ENCODE measurements around the gene LIG3. TPM values are rescaled to one million over a fixed set of nuclear protein-coding genes. Genes with fewer than 3 reads are reported as not detected.
"Not testable (repeated sequence)": the region's sequence is repeated elsewhere in the genome, so short reads cannot be mapped to it uniquely, and the experiment has no call there.

LIG3 gene
- 10 to 100 TPM in 1 of 3 donors, 1 to 10 TPM in 2; 7.3 to 11.5 (median 8.0) TPM for polyA plus RNA-seq

- peak within 1 kb of the TSS; percentile 90 for H3K27ac ChIP-seq (ENCODE audit: low read depth, low read length)
- WGBS, 3 donors: 0% methylated on average over 36 to 39 of the region's 39 CpGs
Observed at GRCh38 chr17:34980353-34980680, at the start of gene LIG3. Gene LIG3, plus strand, starts transcription at chr17:34980512. Its CDS starts 2,494 bp downstream, at chr17:34983006.

- not testable (repeated sequence) for H3K27ac ChIP-seq (ENCODE audit: low read depth, low read length)
- 89 to 95% (median 94%) methylated on average over 4 of the region's 4 CpGs for WGBS, 3 donors
Observed at GRCh38 chr17:34950780-34951179, 29.5 kb upstream of the LIG3 start.

DNA sequence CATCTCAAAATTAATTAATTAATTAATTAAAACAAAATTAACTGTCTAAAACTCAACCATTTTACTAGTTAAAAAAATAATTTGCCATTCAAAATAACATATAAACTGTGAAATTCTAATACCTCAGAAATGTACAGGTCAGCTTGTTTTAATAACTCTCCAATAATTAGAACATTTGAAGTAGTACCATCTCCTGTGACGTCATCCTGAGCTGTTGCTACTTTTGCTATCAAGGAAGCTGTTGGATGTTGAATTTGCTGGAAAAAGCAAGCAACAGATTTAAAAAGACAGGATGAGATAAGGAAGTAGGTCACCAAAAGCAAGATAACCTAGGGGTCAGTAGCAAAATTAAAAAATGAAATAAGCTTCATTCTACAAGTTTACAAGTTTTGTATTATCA is 21.9 kb upstream of the LIG3 start:
- 68 to 79% (median 75%) methylated on average over 1 of the region's 1 CpG for WGBS, 3 donors
- no peak overlapping the region for H3K27ac ChIP-seq (ENCODE audit: low read depth, low read length)

GRCh38 chr17:34961093-34961911 is 19.0 kb upstream of the LIG3 start, which contains the start of the genes CCT6B and ZNF830:
Gene CCT6B, minus strand, starts transcription at chr17:34961460. Its CDS starts 67 bp downstream, at chr17:34961393.
Gene ZNF830, plus strand, starts transcription at chr17:34961540. Its CDS starts 27 bp downstream, at chr17:34961567.
- 1% methylated on average over 65 of the region's 65 CpGs for WGBS, 3 donors
- H3K27ac ChIP-seq (ENCODE audit: low read depth, low read length): peak within 1 kb of the TSS; percentile 84

- no peak overlapping the region for H3K27ac ChIP-seq (ENCODE audit: low read depth, low read length)
- 26 to 40% (median 38%) methylated on average over 2 of the region's 2 CpGs for WGBS, 3 donors
Observed at GRCh38 chr17:34974179-34974578, 6.1 kb upstream of the LIG3 start.

GRCh38 chr17:34974794-34975785 is 5.2 kb upstream of the LIG3 start:
- no peak overlapping the region for H3K27ac ChIP-seq (ENCODE audit: low read depth, low read length)
- WGBS, 3 donors: 82 to 90% (median 83%) methylated on average over 3 of the region's 3 CpGs

DNA sequence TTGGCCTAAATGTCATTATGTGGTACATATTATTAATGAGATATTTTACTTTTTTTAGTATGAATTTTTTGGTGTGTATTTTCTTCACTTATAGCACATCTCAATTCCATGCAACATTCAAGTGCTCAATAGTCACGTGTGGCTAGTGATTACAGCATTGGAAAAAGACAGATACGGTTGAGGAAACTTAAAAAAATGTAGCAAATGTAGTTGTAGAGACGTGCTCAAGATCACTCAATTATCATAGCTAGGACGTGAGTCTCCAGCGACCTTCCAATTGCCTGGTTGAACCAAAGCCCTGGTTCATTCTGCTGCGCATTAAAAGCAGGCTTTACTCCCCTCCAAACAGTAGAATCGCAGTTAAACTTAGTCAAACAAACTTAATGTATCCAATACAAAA is 1.2 kb upstream of the LIG3 start:
- 90 to 91% (median 91%) methylated on average over 7 of the region's 7 CpGs for WGBS, 3 donors
- H3K27ac ChIP-seq (ENCODE audit: low read depth, low read length): no peak overlapping the region

- WGBS, 3 donors: 20 to 24% (median 21%) methylated on average over 15 of the region's 15 CpGs
Observed at GRCh38 chr17:34979650-34980352, 511 bp upstream of the LIG3 start.

GRCh38 chr17:34980681-34981537 is 597 bp downstream of the LIG3 start:
- WGBS, 3 donors: 0 to 1% (median 1%) methylated on average over 44 to 69 of the region's 69 CpGs

More at GRCh38 chr17:34979650-34980352, 511 bp upstream of the LIG3 start:
- peak overlapping the region; percentile 31 for H3K27ac ChIP-seq (ENCODE audit: low read depth, low read length)

GRCh38 chr17:34981538-34982241 is 1.4 kb downstream of the LIG3 start:
- 11 to 17% (median 15%) methylated on average over 8 of the region's 8 CpGs for WGBS, 3 donors

More at GRCh38 chr17:34980681-34981537, 597 bp downstream of the LIG3 start:
- peak overlapping the region; percentile 90 for H3K27ac ChIP-seq (ENCODE audit: low read depth, low read length)

DNA sequence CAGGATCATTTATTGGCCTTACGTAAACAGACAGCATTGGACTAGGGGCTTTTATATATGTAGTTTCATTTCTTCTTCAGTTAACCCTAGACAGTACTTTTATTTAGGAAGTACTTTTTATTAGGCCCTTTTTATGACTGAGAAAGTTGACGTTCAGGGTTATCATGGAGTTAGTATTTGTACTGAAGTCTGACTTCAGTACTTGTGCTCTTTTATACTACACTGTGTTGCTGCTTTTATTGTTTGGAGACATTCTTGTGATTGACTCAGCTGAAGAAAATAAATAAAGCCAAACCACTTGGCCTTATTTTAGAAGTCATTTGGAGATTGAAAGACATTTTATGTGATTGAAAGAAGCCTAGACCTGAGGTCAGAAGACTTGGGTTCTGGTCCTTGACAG is 6.9 kb downstream of the LIG3 start:
- H3K27ac ChIP-seq (ENCODE audit: low read depth, low read length): no peak overlapping the region
- 75 to 90% (median 88%) methylated on average over 2 of the region's 2 CpGs for WGBS, 3 donors

More at GRCh38 chr17:34981538-34982241, 1.4 kb downstream of the LIG3 start:
- H3K27ac ChIP-seq (ENCODE audit: low read depth, low read length): no peak overlapping the region

GRCh38 chr17:34988644-34989043 is 8.3 kb downstream of the LIG3 start:
- no peak overlapping the region for H3K27ac ChIP-seq (ENCODE audit: low read depth, low read length)
- WGBS, 3 donors: 68 to 95% (median 77%) methylated on average over 2 of the region's 2 CpGs

DNA sequence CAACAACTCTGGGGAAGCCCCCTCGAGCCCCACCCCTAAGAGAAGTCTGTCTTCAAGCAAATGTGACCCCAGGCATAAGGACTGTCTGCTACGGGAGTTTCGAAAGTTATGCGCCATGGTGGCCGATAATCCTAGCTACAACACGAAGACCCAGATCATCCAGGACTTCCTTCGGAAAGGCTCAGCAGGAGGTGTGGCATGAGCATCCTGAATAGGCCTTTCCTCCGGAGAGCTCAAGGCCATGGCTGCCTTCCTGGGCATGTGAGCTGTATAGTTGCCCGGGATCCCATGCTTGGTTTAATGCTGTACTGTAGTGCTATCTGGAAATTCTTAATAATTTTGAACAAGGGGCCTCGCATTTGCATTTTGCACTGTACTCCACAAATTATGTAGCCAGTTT is 9.2 kb downstream of the LIG3 start:
- 77 to 87% (median 87%) methylated on average over 10 of the region's 10 CpGs for WGBS, 3 donors
- no peak overlapping the region for H3K27ac ChIP-seq (ENCODE audit: low read depth, low read length)

- no peak overlapping the region for H3K27ac ChIP-seq (ENCODE audit: low read depth, low read length)
- 32 to 47% (median 47%) methylated on average over 6 of the region's 6 CpGs for WGBS, 3 donors
Observed at GRCh38 chr17:34990921-34991365, 10.6 kb downstream of the LIG3 start.

- H3K27ac ChIP-seq (ENCODE audit: low read depth, low read length): no peak overlapping the region
Observed at GRCh38 chr17:34991606-34992005, 11.3 kb downstream of the LIG3 start.

GRCh38 chr17:34993031-34993430 is 12.7 kb downstream of the LIG3 start:
- no peak overlapping the region for H3K27ac ChIP-seq (ENCODE audit: low read depth, low read length)
- 46 to 71% (median 66%) methylated on average over 2 of the region's 2 CpGs for WGBS, 3 donors

More at GRCh38 chr17:34991606-34992005, 11.3 kb downstream of the LIG3 start:
- WGBS, 3 donors: 62 to 91% (median 70%) methylated on average over 3 of the region's 3 CpGs

All from adipose tissue (tissue), 3 donors.